Liver (tissue), 9 donors: ENCODE results near the gene BRSK2. TPM values are rescaled to one million over a fixed set of nuclear protein-coding genes. Genes with fewer than 3 reads are reported as not detected.

Source experiments
- DNase-seq: peaks from one replicate; pipeline ENCODE4 v3.0.0-alpha.2; 2017; ENCODE audit warnings: low spot score
- H3K27ac ChIP-seq, 2 donors: one replicate each; pipeline ENCODE4 v1.7.0; 2013; ENCODE audit warnings: inconsistent platforms in 2 of 2, low read length in 2 of 2, control low read depth in 1 of 2, low read depth in 1 of 2, mild to moderate bottlenecking in 1 of 2
- H3K27me3 ChIP-seq, 4 donors: one replicate each; pipeline versions ENCODE4 v1.6.1 to v1.7.0; 2013; ENCODE audit warnings: low read length in 3 of 4, inconsistent platforms in 1 of 4, mild to moderate bottlenecking in 1 of 4, moderate library complexity in 1 of 4; ENCODE audit not compliant: control insufficient read depth in 4 of 4, insufficient read depth in 4 of 4
- H3K36me3 ChIP-seq, 4 donors: one replicate each; pipeline versions ENCODE4 v1.6.1 to v1.7.0; 2013; ENCODE audit warnings: low read length in 3 of 4, mild to moderate bottlenecking in 3 of 4, low read depth in 1 of 4, moderate library complexity in 1 of 4; ENCODE audit not compliant: control insufficient read depth in 4 of 4, insufficient read depth in 3 of 4
- H3K4me1 ChIP-seq, 4 donors: one replicate each; pipeline versions ENCODE4 v1.6.1 to v1.7.0; 2013; ENCODE audit warnings: low read length in 3 of 4, mild to moderate bottlenecking in 3 of 4, moderate library complexity in 1 of 4; ENCODE audit not compliant: control insufficient read depth in 4 of 4, insufficient read depth in 4 of 4
- H3K4me3 ChIP-seq, 3 donors: one replicate each; pipeline versions ENCODE4 v1.6.1 to v1.7.0; 2013; ENCODE audit warnings: low read length in 3 of 3, control low read depth in 1 of 3, low read depth in 1 of 3, mild to moderate bottlenecking in 1 of 3
- H3K9ac ChIP-seq, 2 donors: one replicate each; pipeline ENCODE4 v1.7.0; 2013; ENCODE audit warnings: low read length in 2 of 2, mild to moderate bottlenecking in 2 of 2, moderate library complexity in 2 of 2, control low read depth in 1 of 2, low read depth in 1 of 2
- H3K9me3 ChIP-seq, 4 donors: one replicate each; pipeline versions ENCODE4 v1.6.1 to v1.7.0; 2013; ENCODE audit warnings: low read length in 3 of 4; ENCODE audit not compliant: control insufficient read depth in 4 of 4
- HNF4A ChIP-seq, 2 donors: conservative IDR thresholded peaks; 2 replicates each; pipeline ENCODE4 v1.6.1; 2016; ENCODE audit warnings: antibody characterized with exemption in 2 of 2, mild to moderate bottlenecking in 2 of 2
- HNF4G ChIP-seq: IDR thresholded peaks from 2 replicates; pipeline ENCODE4 v1.6.1; 2016; ENCODE audit warnings: antibody characterized with exemption
- JUND ChIP-seq, 2 donors: IDR thresholded peaks; 2 replicates each; pipeline ENCODE4 v1.6.1; 2016; ENCODE audit warnings: antibody characterized with exemption in 2 of 2
- MAX ChIP-seq: IDR thresholded peaks from 2 replicates; pipeline ENCODE4 v1.6.1; 2016; ENCODE audit warnings: antibody characterized with exemption
- RXRA ChIP-seq, 2 donors: IDR thresholded peaks; 2 replicates each; pipeline ENCODE4 v1.6.1; 2017 to 2018; ENCODE audit warnings: antibody characterized with exemption in 2 of 2, mild to moderate bottlenecking in 1 of 2
- SP1 ChIP-seq: IDR thresholded peaks from 2 replicates; pipeline ENCODE4 v1.6.1; 2018; ENCODE audit warnings: antibody characterized with exemption, mild to moderate bottlenecking
- TAF1 ChIP-seq: conservative IDR thresholded peaks from 2 replicates; pipeline ENCODE4 v1.6.1; 2016; ENCODE audit warnings: antibody characterized with exemption, mild to moderate bottlenecking
- YY1 ChIP-seq: IDR thresholded peaks from 2 replicates; pipeline ENCODE4 v1.6.1; 2016; ENCODE audit warnings: antibody characterized with exemption, mild to moderate bottlenecking
- ZBTB33 ChIP-seq: IDR thresholded peaks from 2 replicates; pipeline ENCODE4 v1.6.1; 2016; ENCODE audit warnings: antibody characterized with exemption
- WGBS: extraction: QIAGEN DNeasy Blood & Tissue Kit; methylation state at CpG from one replicate; pipeline ENCODE4 v1.1.7; 2013; 5-methylcytosine and 5-hydroxymethylcytosine counted together
- polyA plus RNA-seq, 2 donors: library from polyadenylated mRNA; stranded (reverse) in 1 of 2; unstranded in 1 of 2; fragments of 200-250 nt in 1 of 2; fragments of >200 nt in 1 of 2; fragmentation: Nextera tagmentation in 1 of 2; extraction: Ambion mirVana in 1 of 2; gene quantifications; one replicate each; pipeline versions ENCODE4 v1.2.1 to v1.2.3, GENCODE V29; 2013 to 2015
- total RNA-seq, 2 donors: library from RNA; depleted of rRNA; stranded (reverse); fragments of >200 nt; gene quantifications; one replicate each; pipeline ENCODE4 v1.2.3, GENCODE V29; 2014
- TF ChIP-seq, protein P1 (sequence below): IDR thresholded peaks from 2 replicates; pipeline ENCODE4 v1.6.1; 2016; ENCODE audit warnings: antibody characterized with exemption, mild to moderate bottlenecking
- TF ChIP-seq, protein P2 (sequence below): IDR thresholded peaks from 2 replicates; pipeline ENCODE4 v1.6.1; 2016; ENCODE audit warnings: antibody characterized with exemption
- TF ChIP-seq, protein P3 (sequence below): fragments of 150-350 bp; IDR thresholded peaks from 2 replicates; pipeline ENCODE4 v1.5.1; 2017; ENCODE audit warnings: improper control_type of control experiment, low read depth, low read length; ENCODE audit not compliant: missing input control
- donor health status: healthy.
- donor health status: healthy.
- donor health status: healthy.
- donor health status: healthy.
- donor health status: healthy.

Gene BRSK2
- total and polyA plus RNA-seq, 4 donors, result 0.05 to 0.17 TPM; not detected in 2

DNA sequence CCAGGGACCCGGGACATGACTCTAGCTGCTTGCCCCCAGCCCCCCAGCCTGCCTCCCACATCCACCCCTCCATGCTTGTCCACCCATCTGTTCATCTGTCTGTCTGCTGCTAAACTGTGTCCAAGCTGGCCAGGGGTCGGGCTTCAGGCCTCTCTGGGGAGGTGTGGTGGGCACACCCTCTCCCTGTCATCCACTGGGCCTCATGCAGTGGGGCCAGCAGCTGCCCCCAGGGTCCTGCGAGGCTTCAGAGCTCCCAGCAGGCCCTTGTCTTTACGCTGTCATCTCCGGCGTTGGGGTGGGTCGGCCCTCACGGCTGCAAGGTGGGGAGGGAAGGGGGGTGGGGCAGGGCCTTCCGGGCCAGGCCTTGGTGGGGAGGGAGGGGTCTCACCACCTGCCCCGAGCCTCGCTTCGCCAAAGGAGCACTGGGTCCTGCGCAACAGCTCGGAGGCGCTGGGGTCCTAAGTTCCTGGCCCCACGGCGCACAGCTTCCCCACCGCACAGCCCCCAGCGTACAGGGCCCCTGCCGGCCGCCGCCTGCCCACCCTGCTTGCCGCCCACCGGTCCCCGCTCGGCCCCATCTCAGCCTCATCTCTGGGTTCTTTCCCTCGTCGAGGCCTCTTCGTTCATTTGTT, 70.1 kb downstream of the BRSK2 start (continued):
- TF ChIP-seq, protein P1, sequence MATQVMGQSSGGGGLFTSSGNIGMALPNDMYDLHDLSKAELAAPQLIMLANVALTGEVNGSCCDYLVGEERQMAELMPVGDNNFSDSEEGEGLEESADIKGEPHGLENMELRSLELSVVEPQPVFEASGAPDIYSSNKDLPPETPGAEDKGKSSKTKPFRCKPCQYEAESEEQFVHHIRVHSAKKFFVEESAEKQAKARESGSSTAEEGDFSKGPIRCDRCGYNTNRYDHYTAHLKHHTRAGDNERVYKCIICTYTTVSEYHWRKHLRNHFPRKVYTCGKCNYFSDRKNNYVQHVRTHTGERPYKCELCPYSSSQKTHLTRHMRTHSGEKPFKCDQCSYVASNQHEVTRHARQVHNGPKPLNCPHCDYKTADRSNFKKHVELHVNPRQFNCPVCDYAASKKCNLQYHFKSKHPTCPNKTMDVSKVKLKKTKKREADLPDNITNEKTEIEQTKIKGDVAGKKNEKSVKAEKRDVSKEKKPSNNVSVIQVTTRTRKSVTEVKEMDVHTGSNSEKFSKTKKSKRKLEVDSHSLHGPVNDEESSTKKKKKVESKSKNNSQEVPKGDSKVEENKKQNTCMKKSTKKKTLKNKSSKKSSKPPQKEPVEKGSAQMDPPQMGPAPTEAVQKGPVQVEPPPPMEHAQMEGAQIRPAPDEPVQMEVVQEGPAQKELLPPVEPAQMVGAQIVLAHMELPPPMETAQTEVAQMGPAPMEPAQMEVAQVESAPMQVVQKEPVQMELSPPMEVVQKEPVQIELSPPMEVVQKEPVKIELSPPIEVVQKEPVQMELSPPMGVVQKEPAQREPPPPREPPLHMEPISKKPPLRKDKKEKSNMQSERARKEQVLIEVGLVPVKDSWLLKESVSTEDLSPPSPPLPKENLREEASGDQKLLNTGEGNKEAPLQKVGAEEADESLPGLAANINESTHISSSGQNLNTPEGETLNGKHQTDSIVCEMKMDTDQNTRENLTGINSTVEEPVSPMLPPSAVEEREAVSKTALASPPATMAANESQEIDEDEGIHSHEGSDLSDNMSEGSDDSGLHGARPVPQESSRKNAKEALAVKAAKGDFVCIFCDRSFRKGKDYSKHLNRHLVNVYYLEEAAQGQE, result no peak
- no peak for TF ChIP-seq TAF1
- TF ChIP-seq, protein P2, sequence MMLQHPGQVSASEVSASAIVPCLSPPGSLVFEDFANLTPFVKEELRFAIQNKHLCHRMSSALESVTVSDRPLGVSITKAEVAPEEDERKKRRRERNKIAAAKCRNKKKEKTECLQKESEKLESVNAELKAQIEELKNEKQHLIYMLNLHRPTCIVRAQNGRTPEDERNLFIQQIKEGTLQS, result no peak
- no peak for TF ChIP-seq HNF4G
- no peak for TF ChIP-seq HNF4A (conservative IDR thresholded peaks at IDR 0.05)
- TF ChIP-seq JUND (IDR thresholded peaks at IDR 0.05), result no peak
- no peak for TF ChIP-seq RXRA (IDR thresholded peaks at IDR 0.05)
- no peak for TF ChIP-seq MAX

GRCh38 chr11:1460396-1460985, 70.8 kb downstream of the BRSK2 start:
- DNase-seq, result no peak
- 63% methylated on average over 44 of the region's 44 CpGs for WGBS
- Histone ChIP-seq H3K9ac (no peak overlapping the region), H3K27ac (no peak overlapping the region), H3K4me3 (no peak overlapping the region), H3K9me3 (no peaks in the 10 kb centered on the region), H3K4me1 (peaks cover 0 to 3% (median 0%) of the 10 kb centered on the region in 4 donors), H3K27me3 (no peaks in the 10 kb centered on the region), H3K36me3 (peaks cover 0 to 2% (median 0%) of the 10 kb centered on the region in 4 donors)
- TF ChIP-seq, protein P1, result no peak
- TF ChIP-seq TAF1 (no peak), SP1 (no peak), YY1 (no peak), ZBTB33 (no peak), HNF4A (conservative IDR thresholded peaks at IDR 0.05) (no peak), RXRA (IDR thresholded peaks at IDR 0.05) (no peak)
- TF ChIP-seq, protein P2, result no peak
- TF ChIP-seq, protein P3, sequence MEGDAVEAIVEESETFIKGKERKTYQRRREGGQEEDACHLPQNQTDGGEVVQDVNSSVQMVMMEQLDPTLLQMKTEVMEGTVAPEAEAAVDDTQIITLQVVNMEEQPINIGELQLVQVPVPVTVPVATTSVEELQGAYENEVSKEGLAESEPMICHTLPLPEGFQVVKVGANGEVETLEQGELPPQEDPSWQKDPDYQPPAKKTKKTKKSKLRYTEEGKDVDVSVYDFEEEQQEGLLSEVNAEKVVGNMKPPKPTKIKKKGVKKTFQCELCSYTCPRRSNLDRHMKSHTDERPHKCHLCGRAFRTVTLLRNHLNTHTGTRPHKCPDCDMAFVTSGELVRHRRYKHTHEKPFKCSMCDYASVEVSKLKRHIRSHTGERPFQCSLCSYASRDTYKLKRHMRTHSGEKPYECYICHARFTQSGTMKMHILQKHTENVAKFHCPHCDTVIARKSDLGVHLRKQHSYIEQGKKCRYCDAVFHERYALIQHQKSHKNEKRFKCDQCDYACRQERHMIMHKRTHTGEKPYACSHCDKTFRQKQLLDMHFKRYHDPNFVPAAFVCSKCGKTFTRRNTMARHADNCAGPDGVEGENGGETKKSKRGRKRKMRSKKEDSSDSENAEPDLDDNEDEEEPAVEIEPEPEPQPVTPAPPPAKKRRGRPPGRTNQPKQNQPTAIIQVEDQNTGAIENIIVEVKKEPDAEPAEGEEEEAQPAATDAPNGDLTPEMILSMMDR, result no peak
